HL-60/S4 treated with retinoic acid at 250 ng/mL for 4 days and 3 days (cell line): ENCODE data around the gene MON2.
"Not testable (repeated sequence)": the region's sequence is repeated elsewhere in the genome, so short reads cannot be mapped to it uniquely, and the experiment has no call there.

Experiments used
- in situ Hi-C: fragments of 300-500 bp; cut with MboI; formaldehyde crosslinking; loops from 2 replicates; pipeline ENCODE4 v1.7.0; 2022; ENCODE audit warnings: low sequenced_read_pairs

The MON2 gene

GRCh38 chr12:62468935-62469334 is 2.3 kb downstream of the MON2 start:
- in situ Hi-C loops, result no loop called here

DNA sequence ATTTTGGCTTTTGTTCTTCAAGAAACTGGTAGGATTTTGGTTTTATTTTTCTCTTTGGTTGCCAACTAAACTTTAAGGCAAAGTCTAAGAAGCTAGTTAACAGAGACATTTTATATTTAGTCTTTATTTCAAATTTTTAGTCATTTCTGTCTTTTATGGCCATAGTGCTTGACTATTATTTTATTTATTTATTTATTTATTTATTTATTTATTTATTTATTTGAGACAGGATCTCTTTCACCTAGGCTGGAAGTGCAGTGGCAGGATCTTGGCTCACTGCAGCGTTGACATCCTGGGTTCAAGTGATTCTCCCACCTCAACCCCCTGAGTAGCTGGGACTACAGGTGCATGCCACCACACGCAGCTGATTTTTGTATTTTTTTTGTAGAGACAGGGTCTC is 3.1 kb downstream of the MON2 start:
- in situ Hi-C loops, result no loop called here

- in situ Hi-C loops, result no loop called here
Observed at GRCh38 chr12:62471734-62472133, 5.1 kb downstream of the MON2 start.

DNA sequence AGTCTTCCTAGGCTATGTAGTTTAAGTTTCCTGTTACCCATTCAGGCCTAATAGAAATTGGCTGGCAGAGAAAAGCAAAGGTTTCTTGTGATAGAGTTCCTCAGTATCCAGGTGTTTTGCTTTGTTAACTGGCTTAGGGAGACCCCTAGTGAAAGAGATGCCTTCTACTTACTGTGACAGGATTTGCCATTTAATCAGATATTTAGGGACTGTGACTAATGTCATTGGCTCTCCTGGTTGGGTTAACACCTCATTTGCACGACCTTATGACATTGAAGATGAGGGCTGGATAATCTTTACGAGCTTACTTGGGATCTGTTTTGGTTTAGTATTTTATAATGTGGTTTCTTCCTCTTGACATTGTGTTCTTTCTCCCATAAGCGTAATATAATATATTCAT is 5.8 kb downstream of the MON2 start:
- in situ Hi-C loops, result no loop called here

DNA sequence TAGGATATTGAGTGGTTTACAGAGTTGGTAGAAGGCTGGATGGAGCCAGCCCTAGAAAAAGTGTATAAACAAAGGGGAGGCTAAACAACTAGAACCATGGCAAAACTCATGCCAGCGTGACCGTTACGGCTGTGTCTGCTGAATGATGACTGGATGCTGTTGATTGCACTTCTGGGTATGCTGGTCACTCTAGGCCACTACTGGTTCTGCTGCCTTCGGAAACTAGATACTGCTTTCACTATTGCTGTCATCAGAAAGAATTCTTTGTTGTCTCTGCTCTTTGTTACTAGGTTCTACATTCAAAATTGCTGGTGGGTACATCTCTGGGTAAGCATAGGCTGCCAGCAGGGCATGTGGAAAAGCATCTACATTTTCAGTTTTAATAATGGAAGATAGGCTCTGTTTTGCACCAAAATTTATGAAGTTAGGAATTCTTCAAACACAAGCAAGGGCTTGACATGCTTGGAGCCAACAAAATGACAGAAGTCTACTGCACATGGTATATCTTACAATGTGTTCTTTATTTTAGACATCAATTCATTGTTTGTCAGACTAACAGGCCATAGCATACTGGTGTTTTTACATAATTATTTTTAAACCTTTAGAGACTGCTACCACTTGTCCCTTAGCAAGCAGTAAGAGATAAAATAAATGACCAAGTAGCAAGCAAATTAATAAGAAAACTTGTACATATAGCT is 15.4 kb downstream of the MON2 start:
- in situ Hi-C loops, result no loop called here

GRCh38 chr12:62482769-62483168 is 16.1 kb downstream of the MON2 start:
- in situ Hi-C loops, result no loop called here

DNA sequence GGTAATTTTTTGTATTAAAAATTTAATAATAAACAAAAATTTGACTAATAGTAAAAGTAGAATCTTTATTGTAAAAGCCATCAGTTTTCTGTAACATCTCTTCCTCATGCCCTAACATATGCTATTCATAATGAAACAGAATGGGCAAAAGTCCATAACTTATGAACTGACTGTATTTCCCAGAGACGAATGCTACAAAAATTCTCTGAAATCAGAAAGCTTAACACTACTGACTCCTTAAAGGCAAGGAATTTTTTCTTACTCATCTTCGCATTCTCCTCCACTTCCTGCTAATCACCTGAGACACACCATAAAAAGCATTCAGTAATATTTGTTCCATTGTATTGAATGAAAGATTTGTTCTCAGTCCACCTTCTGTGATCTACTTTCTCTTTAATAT is 17.6 kb downstream of the MON2 start:
- in situ Hi-C loops, result no loop called here

DNA sequence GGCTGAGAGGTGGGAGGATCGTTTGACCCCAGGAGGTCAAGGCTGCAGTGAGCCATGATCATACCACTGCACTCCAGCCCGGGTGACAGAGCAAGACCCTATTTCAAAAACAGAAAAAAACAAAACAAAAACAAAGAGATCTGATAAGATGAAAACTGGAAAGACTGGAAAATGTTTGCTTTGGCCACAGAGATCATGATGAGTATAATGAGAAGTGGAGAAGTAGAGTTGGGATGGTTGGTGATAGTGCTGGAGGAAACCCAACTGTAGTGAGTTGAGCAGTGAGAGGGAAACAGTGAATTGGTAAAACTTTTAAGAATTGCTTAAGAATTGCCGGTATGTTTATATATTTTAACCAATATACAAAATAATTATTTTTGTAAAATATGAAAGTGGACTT is 39.2 kb downstream of the MON2 start:
- in situ Hi-C loops, result no loop called here

DNA sequence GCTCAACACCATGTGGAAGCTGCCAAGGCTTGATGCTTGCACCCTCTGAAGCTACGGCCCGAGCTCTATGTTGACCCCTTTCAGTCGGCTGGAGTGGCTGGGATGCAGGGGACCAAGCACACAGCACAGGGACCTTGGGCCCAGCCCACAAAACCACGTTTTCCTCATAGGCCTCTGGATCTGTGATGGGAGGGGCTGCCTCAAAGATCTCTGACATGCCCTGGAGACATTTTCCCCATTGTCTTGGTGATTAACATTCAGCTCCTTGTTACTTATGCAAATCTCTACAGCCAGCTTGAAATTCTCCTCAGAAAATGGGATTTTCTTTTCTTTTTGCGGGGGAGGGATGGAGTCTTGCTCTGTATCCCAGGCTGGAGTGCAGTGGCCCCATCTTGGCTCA is 46.3 kb downstream of the MON2 start:
- in situ Hi-C loops, result no loop called here

- in situ Hi-C loops, result not testable (repeated sequence)
Observed at GRCh38 chr12:62514080-62514479, 47.5 kb downstream of the MON2 start.

DNA sequence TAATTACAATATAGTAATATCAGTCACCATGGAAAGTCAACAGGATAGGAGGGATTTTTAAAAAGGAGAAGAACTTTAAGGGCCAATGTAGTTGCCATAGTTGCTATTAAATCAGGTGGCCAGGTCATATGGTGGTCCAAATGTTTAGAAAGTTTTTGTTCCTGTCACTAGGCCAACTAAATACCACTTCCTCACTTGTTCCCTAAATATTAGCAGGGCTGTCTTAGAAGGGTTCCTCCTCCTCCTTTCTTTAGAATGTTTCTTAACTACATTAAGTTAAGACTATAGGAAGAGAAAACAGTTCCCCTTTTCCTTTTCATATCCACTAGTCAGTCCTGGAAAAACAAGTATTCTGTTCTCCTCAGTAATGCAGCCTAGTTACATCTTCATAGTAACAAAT is 50.3 kb downstream of the MON2 start:
- in situ Hi-C loops, result no loop called here

DNA sequence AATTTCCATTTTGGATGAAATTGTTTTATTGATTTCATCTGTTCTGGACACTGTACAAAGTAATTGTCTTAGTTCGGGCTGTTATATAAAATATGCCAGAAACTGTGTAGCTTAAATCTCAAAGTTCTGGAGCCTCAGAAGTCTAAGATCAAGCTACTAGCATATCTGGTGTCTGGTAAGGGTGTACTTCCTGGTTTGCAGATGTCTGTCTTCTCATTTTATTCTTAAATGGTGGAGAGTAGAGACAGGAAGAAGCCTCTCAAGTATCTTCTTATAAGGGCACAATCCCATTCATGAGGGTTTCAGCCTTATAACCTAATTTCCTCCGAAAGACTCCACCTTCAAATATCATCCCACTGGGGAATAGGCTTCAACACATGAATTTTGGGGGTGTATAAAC is 51.3 kb downstream of the MON2 start:
- in situ Hi-C loops, result no loop called here

DNA sequence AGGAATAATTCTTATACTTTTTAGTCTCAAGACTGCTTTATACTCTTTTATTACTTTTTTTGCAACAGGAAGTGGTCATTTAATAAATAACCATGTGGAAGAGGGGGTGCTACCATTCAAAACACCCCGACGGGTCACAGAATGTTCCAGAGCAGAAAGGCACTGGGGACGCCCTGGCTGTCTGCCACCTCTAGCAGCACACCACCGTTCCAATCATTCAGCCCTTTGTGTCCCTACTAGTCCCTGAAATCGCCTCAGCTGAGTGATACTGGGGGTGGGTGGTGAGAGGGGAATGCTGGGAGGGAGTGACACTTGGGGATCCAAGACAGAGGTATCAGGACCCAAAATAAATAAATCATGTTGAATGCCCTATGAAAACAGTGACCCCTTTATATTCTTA is 52.4 kb downstream of the MON2 start:
- in situ Hi-C loops, result no loop called here

DNA sequence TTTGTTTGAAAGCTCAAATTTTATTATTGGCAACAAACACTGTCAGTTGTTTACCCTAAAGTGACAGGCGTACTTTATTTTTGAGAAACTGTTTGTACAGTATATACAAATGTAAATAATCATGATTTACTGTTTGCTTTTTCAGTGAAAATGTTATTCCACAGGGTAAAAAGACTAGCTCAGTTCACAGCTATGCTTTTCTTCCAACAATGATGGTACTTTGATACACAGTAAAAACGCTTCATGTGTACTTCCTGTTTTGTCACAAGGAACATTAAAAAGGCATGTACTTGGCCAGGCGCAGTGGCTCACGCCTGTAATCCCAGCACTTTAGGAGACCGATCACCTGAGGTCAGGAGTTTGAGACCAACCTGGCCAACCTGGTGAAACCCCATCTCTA is 53.7 kb downstream of the MON2 start:
- in situ Hi-C loops, result no loop called here

- in situ Hi-C loops, result no loop called here
Observed at GRCh38 chr12:62522984-62523383, 56.4 kb downstream of the MON2 start.

- in situ Hi-C loops, result no loop called here
Observed at GRCh38 chr12:62523619-62524018, 57.0 kb downstream of the MON2 start.

DNA sequence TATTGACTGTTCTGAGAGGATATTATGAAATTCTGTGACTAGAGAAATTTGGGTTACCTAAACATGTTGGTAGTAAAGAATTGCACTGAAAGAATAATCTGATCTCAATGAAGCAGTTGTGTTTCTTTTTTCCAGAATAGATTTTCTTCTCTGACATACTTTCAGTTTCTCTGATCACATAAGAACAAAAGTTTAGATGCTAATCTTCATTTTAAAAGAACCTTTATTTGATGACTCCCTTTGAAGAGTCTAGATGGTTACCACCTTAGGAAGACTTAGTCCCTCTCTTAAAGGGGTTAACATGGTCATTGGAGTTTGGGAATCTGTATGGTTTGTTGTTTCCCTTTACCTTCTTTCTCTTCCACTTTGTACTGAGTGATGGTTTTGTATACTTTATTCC is 58.6 kb downstream of the MON2 start:
- in situ Hi-C loops, result no loop called here

- in situ Hi-C loops, result no loop called here
Observed at GRCh38 chr12:62530596-62530995, 64.0 kb downstream of the MON2 start.

- in situ Hi-C loops, result no loop called here
Observed at GRCh38 chr12:62532333-62532732, 65.7 kb downstream of the MON2 start.

- in situ Hi-C loops, result no loop called here
Observed at GRCh38 chr12:62533087-62533754, 66.6 kb downstream of the MON2 start.

GRCh38 chr12:62533755-62534107 is 67.1 kb downstream of the MON2 start:
- in situ Hi-C loops, result no loop called here

DNA sequence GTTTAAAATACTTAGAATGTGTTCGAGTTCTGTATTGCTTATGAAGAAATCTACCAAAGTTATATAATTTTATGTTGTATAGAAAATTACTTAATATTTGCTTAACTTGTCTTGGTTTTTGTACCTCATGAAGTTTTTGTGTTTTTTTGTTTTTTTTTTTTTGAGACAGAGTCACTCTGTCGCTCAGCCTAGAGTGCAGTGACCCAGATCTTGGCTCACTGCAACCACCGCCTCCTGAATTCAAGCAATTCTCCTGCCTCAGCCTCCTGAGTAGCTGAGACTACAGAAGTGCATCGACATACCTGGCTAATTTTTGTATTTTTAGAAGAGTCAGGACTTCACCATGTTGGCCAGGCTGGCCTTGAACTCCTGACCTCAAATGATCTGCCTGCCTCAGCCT is 69.9 kb downstream of the MON2 start:
- in situ Hi-C loops, result no loop called here

DNA sequence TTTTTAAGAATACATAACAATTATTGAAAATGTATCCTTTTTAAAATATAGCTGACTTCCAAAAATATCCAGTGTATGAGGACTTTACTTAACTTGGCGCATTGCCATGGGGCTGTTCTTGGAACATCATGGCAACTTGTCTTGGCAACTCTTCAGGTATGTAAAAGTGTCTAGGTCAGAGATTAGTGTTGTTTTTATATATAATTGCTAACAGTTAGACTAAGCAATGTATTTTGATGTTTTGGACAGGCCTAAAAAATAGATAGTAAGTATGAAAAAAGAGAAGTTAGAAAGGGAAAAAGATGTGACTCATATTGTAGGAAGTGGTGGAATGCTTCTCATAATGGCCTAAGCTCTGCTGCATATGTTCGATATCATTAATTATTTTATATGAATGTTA is 70.9 kb downstream of the MON2 start:
- in situ Hi-C loops, result no loop called here
